ENCODE measurements around the gene PHLPP2. TPM values are rescaled to one million over a fixed set of nuclear protein-coding genes. Genes with fewer than 3 reads are reported as not detected.

PHLPP2 gene
- total RNA-seq, 4 donors from 2014 or later: 50.5 to 98.4 (median 89.6) TPM

- Histone ChIP-seq H3K9me3 (no peaks in the 10 kb centered on the region), H3K4me1 (peaks cover 0 to 9% (median 0%) of the 10 kb centered on the region in 4 donors), H3K4me3 (no peak overlapping the region), H3K27ac (no peak overlapping the region), H3K36me3 (peaks cover 0 to 29% (median 7%) of the 10 kb centered on the region in 4 donors), H3K27me3 (no peaks in the 10 kb centered on the region)
- in situ Hi-C loops (cut with MboI; ENCODE audit: low pct_ligation_motif_present in 1 of 4, low pct_unique_long_range_greater_than_20kb in 1 of 4, low sequenced_read_pairs in 3 of 4) (no loop called here), intact Hi-C loops (cut with DNase I; ENCODE audit: low total_unique reads) (no loop called here)
- no peak for DNase-seq
- TF ChIP-seq CTCF (IDR thresholded peaks at IDR 0.05): no peak
- no peak for TF ChIP-seq POLR2A (IDR thresholded peaks at IDR 0.05)
- no peak for TF ChIP-seq EP300 (IDR thresholded peaks at IDR 0.05; ENCODE audit: low read depth)
- no peak for TF ChIP-seq POLR2AphosphoS5 (IDR thresholded peaks at IDR 0.05)
- WGBS, 2 donors (ENCODE audit: low coverage in 1 of 2): 88 to 100% methylated on average over 2 of the region's 2 CpGs
Measured at GRCh38 chr16:71674229-71674628, 50.3 kb downstream of the PHLPP2 start.

GRCh38 chr16:71673582-71673973 is 50.9 kb downstream of the PHLPP2 start:
- no peak overlapping the region for H3K27ac ChIP-seq
- intact Hi-C loops (cut with DNase I; ENCODE audit: low total_unique reads): no loop called here
- H3K27me3 ChIP-seq: no peaks in the 10 kb centered on the region
- TF ChIP-seq CTCF (IDR thresholded peaks at IDR 0.05) (no peak), POLR2AphosphoS5 (IDR thresholded peaks at IDR 0.05) (no peak), EP300 (IDR thresholded peaks at IDR 0.05; ENCODE audit: low read depth) (no peak), POLR2A (IDR thresholded peaks at IDR 0.05) (no peak)
- peaks cover 0 to 13% (median under 1%) of the 10 kb centered on the region in 4 donors for H3K4me1 ChIP-seq
- peaks cover 0 to 35% (median 7%) of the 10 kb centered on the region in 4 donors for H3K36me3 ChIP-seq
- H3K9me3 ChIP-seq: no peaks in the 10 kb centered on the region
- H3K4me3 ChIP-seq: no peak overlapping the region
- no peak for DNase-seq
- 60 to 76% methylated on average over 1 of the region's 1 CpG for WGBS, 2 donors (ENCODE audit: low coverage in 1 of 2)
- in situ Hi-C loops (cut with MboI; ENCODE audit: low pct_ligation_motif_present in 1 of 4, low pct_unique_long_range_greater_than_20kb in 1 of 4, low sequenced_read_pairs in 3 of 4): no loop called here

- H3K4me1 ChIP-seq: peaks cover 0 to 17% (median 4%) of the 10 kb centered on the region in 4 donors
- no peaks in the 10 kb centered on the region for H3K9me3 ChIP-seq
- peaks cover 0 to 34% (median 5%) of the 10 kb centered on the region in 4 donors for H3K36me3 ChIP-seq
- H3K4me3 ChIP-seq: no peak overlapping the region
- H3K27ac ChIP-seq: no peak overlapping the region
- intact Hi-C loops (cut with DNase I; ENCODE audit: low total_unique reads): no loop called here
- no peak for DNase-seq
- WGBS, 2 donors (ENCODE audit: low coverage in 1 of 2): 87 to 98% methylated on average over 5 of the region's 5 CpGs
- TF ChIP-seq EP300 (IDR thresholded peaks at IDR 0.05; ENCODE audit: low read depth) (no peak), POLR2A (IDR thresholded peaks at IDR 0.05) (no peak), POLR2AphosphoS5 (IDR thresholded peaks at IDR 0.05) (no peak), CTCF (IDR thresholded peaks at IDR 0.05) (no peak)
- in situ Hi-C loops (cut with MboI; ENCODE audit: low pct_ligation_motif_present in 1 of 4, low pct_unique_long_range_greater_than_20kb in 1 of 4, low sequenced_read_pairs in 3 of 4): no loop called here
- no peaks in the 10 kb centered on the region for H3K27me3 ChIP-seq
Measured at GRCh38 chr16:71672803-71673581, 51.5 kb downstream of the PHLPP2 start.

- no peaks in the 10 kb centered on the region for H3K9me3 ChIP-seq
- TF ChIP-seq EP300 (IDR thresholded peaks at IDR 0.05; ENCODE audit: low read depth): no peak
- TF ChIP-seq POLR2AphosphoS5 (IDR thresholded peaks at IDR 0.05): no peak
- no peak for TF ChIP-seq POLR2A (IDR thresholded peaks at IDR 0.05)
- TF ChIP-seq CTCF (IDR thresholded peaks at IDR 0.05): no peak
- no peaks in the 10 kb centered on the region for H3K27me3 ChIP-seq
- no peak for DNase-seq
- in situ Hi-C loops (cut with MboI; ENCODE audit: low pct_ligation_motif_present in 1 of 4, low pct_unique_long_range_greater_than_20kb in 1 of 4, low sequenced_read_pairs in 3 of 4) (no loop called here), intact Hi-C loops (cut with DNase I; ENCODE audit: low total_unique reads) (no loop called here)
- H3K4me1 ChIP-seq: peaks cover 0 to 25% (median 12%) of the 10 kb centered on the region in 4 donors
- H3K27ac ChIP-seq: no peak overlapping the region
- H3K4me3 ChIP-seq: no peak overlapping the region
- 66 to 83% methylated on average over 3 of the region's 3 CpGs for WGBS, 2 donors (ENCODE audit: low coverage in 1 of 2)
- peaks cover 0 to 34% (median 5%) of the 10 kb centered on the region in 4 donors for H3K36me3 ChIP-seq
Measured at GRCh38 chr16:71672125-71672524, 52.4 kb downstream of the PHLPP2 start.
